Immature natural killer cell (primary cell): Measurements from ENCODE around the gene THOC6. TPM values are rescaled to one million over a fixed set of nuclear protein-coding genes. Genes with fewer than 3 reads are reported as not detected.
"Not testable (repeated sequence)": the region's sequence is repeated elsewhere in the genome, so short reads cannot be mapped to it uniquely, and the experiment has no call there.

Experiments
- DNase-seq, 3 donors: peaks; one replicate each; pipeline ENCODE4 v3.0.0; 2022; ENCODE audit warnings: mixed read lengths in 1 of 3
- H3K27ac Mint-ChIP-seq, 6 donors: one replicate each; pipeline ENCODE4 v1.8.0; 2020; ENCODE audit warnings: mixed read lengths in 6 of 6, mild to moderate bottlenecking in 5 of 6, inconsistent platforms in 4 of 6, moderate library complexity in 3 of 6
- H3K27me3 Mint-ChIP-seq, 3 donors: one replicate each; pipeline ENCODE4 v1.8.0; 2020 to 2021; ENCODE audit warnings: low read depth in 3 of 3, mild to moderate bottlenecking in 3 of 3, mixed read lengths in 3 of 3, moderate library complexity in 3 of 3, inconsistent platforms in 1 of 3
- H3K36me3 Mint-ChIP-seq, 3 donors: one replicate each; pipeline ENCODE4 v1.8.0; 2020; ENCODE audit warnings: mixed read lengths in 3 of 3, inconsistent platforms in 2 of 3, mild to moderate bottlenecking in 2 of 3
- H3K4me1 Mint-ChIP-seq, 2 donors: one replicate each; pipeline ENCODE4 v1.8.0; 2020; ENCODE audit warnings: inconsistent platforms in 2 of 2, mild to moderate bottlenecking in 2 of 2, mixed read lengths in 2 of 2, moderate library complexity in 1 of 2
- H3K4me3 Mint-ChIP-seq, 5 donors: one replicate each; pipeline ENCODE4 v1.8.0; 2020; ENCODE audit warnings: mild to moderate bottlenecking in 5 of 5, mixed read lengths in 5 of 5, inconsistent platforms in 3 of 5, moderate library complexity in 3 of 5
- H3K9me3 Mint-ChIP-seq, 6 donors: one replicate each; pipeline ENCODE4 v1.8.0; 2020; ENCODE audit warnings: mild to moderate bottlenecking in 6 of 6, mixed read lengths in 6 of 6, inconsistent platforms in 4 of 6, moderate library complexity in 3 of 6
- polyA plus RNA-seq, 3 donors: library from polyadenylated mRNA; unstranded; fragments of 300-500 nt; fragmentation: Illumina TruSeq; gene quantifications; one replicate each; pipeline ENCODE4 v1.2.3, GENCODE V29; 2021

Gene THOC6
- polyA plus RNA-seq, 3 donors from 2014 or later: 40.1 to 45.4 (median 42.1) TPM

- Mint-ChIP-seq H3K36me3 (peaks cover 12 to 32% (median 18%) of the 10 kb centered on the region in 3 donors), H3K27ac (peak overlapping the region; percentile 90 to 97 (median 95)), H3K4me3 (peak overlapping the region; percentile 69 to 83 (median 79)), H3K9me3 (peaks cover 0 to 11% (median 6%) of the 10 kb centered on the region in 6 donors), H3K4me1 (peaks cover 92 to 94% of the 10 kb centered on the region in 2 donors), H3K27me3 (peaks cover 7 to 24% (median 22%) of the 10 kb centered on the region in 3 donors)
- DNase-seq: not testable (repeated sequence)
Observed at GRCh38 chr16:3075946-3076345, 52.1 kb downstream of the THOC6 start.

GRCh38 chr16:3076577-3076976 is 52.7 kb downstream of the THOC6 start:
- peak overlapping the region; percentile 90 to 97 (median 95) for H3K27ac Mint-ChIP-seq
- H3K9me3 Mint-ChIP-seq: peaks cover 0 to 11% (median 6%) of the 10 kb centered on the region in 6 donors
- H3K27me3 Mint-ChIP-seq: peaks cover 7 to 24% (median 22%) of the 10 kb centered on the region in 3 donors
- peaks cover 12 to 33% (median 18%) of the 10 kb centered on the region in 3 donors for H3K36me3 Mint-ChIP-seq
- H3K4me3 Mint-ChIP-seq: peak overlapping the region; percentile 69 to 82 (median 79)
- DNase-seq: no peak
- peaks cover 89 to 92% of the 10 kb centered on the region in 2 donors for H3K4me1 Mint-ChIP-seq

Other genes with a start within 250 kb of the THOC6 start
- gene ELOB, start 246.8 kb upstream of the THOC6 start, polyA plus RNA-seq: 100 to 1,000 TPM; 252 to 523 (median 328) TPM
- gene PRSS33, start 236.5 kb upstream of the THOC6 start, polyA plus RNA-seq: 1 to 10 TPM in 2 of 3 donors, not detected in 1; 1.1 to 4.0 TPM
- not detected for gene PRSS41, start 225.6 kb upstream of the THOC6 start, polyA plus RNA-seq
- gene PRSS21, start 206.8 kb upstream of the THOC6 start, polyA plus RNA-seq: 10 to 100 TPM in 1 of 3 donors, 1 to 10 TPM in 2; 3.1 to 11.0 (median 6.8) TPM
- gene ZG16B, start 193.7 kb upstream of the THOC6 start, polyA plus RNA-seq: 1 to 10 TPM; 1.2 to 3.9 (median 1.5) TPM
- gene PRSS22, start 165.9 kb upstream of the THOC6 start, polyA plus RNA-seq: under 1 TPM in 2 of 3 donors, not detected in 1; 0.23 to 0.40 TPM
- gene FLYWCH2, start 140.8 kb upstream of the THOC6 start, polyA plus RNA-seq: 10 to 100 TPM; 15.9 to 24.5 (median 18.3) TPM
- gene FLYWCH1, start 112.1 kb upstream of the THOC6 start, polyA plus RNA-seq: 10 to 100 TPM in 1 of 3 donors, 1 to 10 TPM in 2; 2.5 to 16.1 (median 4.8) TPM
- gene KREMEN2, start 59.8 kb upstream of the THOC6 start, polyA plus RNA-seq: not detected
- gene PAQR4, start 54.7 kb upstream of the THOC6 start, polyA plus RNA-seq: 1 to 10 TPM; 2.7 to 3.5 (median 2.7) TPM
- 1 to 10 TPM in 2 of 3 donors, not detected in 1; 3.2 to 4.3 TPM for gene PKMYT1, start 43.6 kb upstream of the THOC6 start, polyA plus RNA-seq
- not detected for gene CLDN9, start 11.1 kb upstream of the THOC6 start, polyA plus RNA-seq
- gene CLDN6, start 5.9 kb upstream of the THOC6 start, polyA plus RNA-seq: not detected
- gene TNFRSF12A, start 3.7 kb upstream of the THOC6 start, polyA plus RNA-seq: 1 to 10 TPM; 1.2 to 1.4 (median 1.4) TPM
- 10 to 100 TPM; 17.2 to 37.3 (median 21.5) TPM for gene HCFC1R1, start 93 bp upstream of the THOC6 start, polyA plus RNA-seq
- not detected for gene BICDL2, start 12.9 kb downstream of the THOC6 start, polyA plus RNA-seq
- gene MMP25, start 22.5 kb downstream of the THOC6 start, polyA plus RNA-seq: 1 to 10 TPM in 1 of 3 donors, under 1 TPM in 2; 0.19 to 2.2 (median 0.73) TPM
- gene IL32, start 41.6 kb downstream of the THOC6 start, polyA plus RNA-seq: 1,000 to 10,000 TPM in 1 of 3 donors, 100 to 1,000 TPM in 2; 878 to 1,331 (median 944) TPM
- under 1 TPM in 1 of 3 donors, not detected in 2; 0.13 TPM for gene ZSCAN10, start 75.3 kb downstream of the THOC6 start, polyA plus RNA-seq
- gene ZNF205, start 88.6 kb downstream of the THOC6 start, polyA plus RNA-seq: under 1 TPM in 1 of 3 donors, not detected in 2; 0.13 TPM
- 1 to 10 TPM; 1.7 to 4.5 (median 2.4) TPM for gene ZNF213, start 111.0 kb downstream of the THOC6 start, polyA plus RNA-seq
- gene OR1F1, start 164.2 kb downstream of the THOC6 start, polyA plus RNA-seq: not detected
- gene ZNF200, start 211.1 kb downstream of the THOC6 start, polyA plus RNA-seq: 10 to 100 TPM in 1 of 3 donors, 1 to 10 TPM in 2; 6.2 to 14.5 (median 9.8) TPM
- gene MEFV, start 232.6 kb downstream of the THOC6 start, polyA plus RNA-seq: under 1 TPM in 2 of 3 donors, not detected in 1; 0.32 to 0.46 TPM